Smooth muscle cell (in vitro differentiated cells): ENCODE measurements around the gene ADGRD1. TPM values are rescaled to one million over a fixed set of nuclear protein-coding genes. Genes with fewer than 3 reads are reported as not detected.

Experiments
- DNase-seq: peaks from one replicate; lab custom pipeline; 2025; ENCODE audit not compliant: unreplicated experiment; lab: John Stamatoyannopoulos, UW
- H2AFZ ChIP-seq: fragments of 200-600 bp; sonication (generic); 2 replicates; pipeline ENCODE4 v1.6.0; 2016; ENCODE audit warnings: antibody characterized with exemption, low read depth, mild to moderate bottlenecking
- H3F3A ChIP-seq: fragments of 200-600 bp; sonication (generic); 2 replicates; pipeline ENCODE4 v1.6.0; 2017; ENCODE audit warnings: antibody characterized with exemption, low read depth
- H3K27ac ChIP-seq: fragments of 200-600 bp; sonication (generic); 2 replicates; pipeline ENCODE4 v1.5.1; 2016; ENCODE audit warnings: low read depth, mild to moderate bottlenecking
- H3K27me3 ChIP-seq: fragments of 200-600 bp; sonication (generic); 2 replicates; pipeline ENCODE4 v1.6.1; 2016; ENCODE audit warnings: low read depth, mild to moderate bottlenecking
- H3K36me3 ChIP-seq: fragments of 200-600 bp; sonication (generic); 2 replicates; pipeline ENCODE4 v1.5.1; 2016; ENCODE audit warnings: low read depth
- H3K4me1 ChIP-seq: fragments of 200-600 bp; sonication (generic); 2 replicates; pipeline ENCODE4 v1.5.1; 2016; ENCODE audit warnings: low read depth
- H3K4me2 ChIP-seq: fragments of 200-600 bp; sonication (generic); 2 replicates; pipeline ENCODE4 v1.6.0; 2016; ENCODE audit warnings: mild to moderate bottlenecking
- H3K4me3 ChIP-seq: fragments of 200-600 bp; sonication (generic); 2 replicates; pipeline ENCODE4 v1.5.1; 2016; ENCODE audit warnings: mild to moderate bottlenecking
- H3K79me2 ChIP-seq: fragments of 200-600 bp; sonication (generic); 2 replicates; pipeline ENCODE4 v1.6.0; 2016; ENCODE audit warnings: low read depth, mild to moderate bottlenecking
- H3K9ac ChIP-seq: fragments of 200-600 bp; sonication (generic); 2 replicates; pipeline ENCODE4 v1.6.0; 2016; ENCODE audit warnings: low read depth
- H3K9me3 ChIP-seq: fragments of 200-600 bp; sonication (generic); replicated peaks from 2 replicates; pipeline ENCODE4 v1.5.1; 2016; ENCODE audit warnings: low read depth
- H4K20me1 ChIP-seq: fragments of 200-600 bp; sonication (generic); 2 replicates; pipeline ENCODE4 v1.6.0; 2016; ENCODE audit warnings: low read depth
- WGBS: methylation state at CpG from one replicate; pipeline ENCODE4 v1.1.7; 2016; ENCODE audit warnings: low lambda C conversion rate; 5-methylcytosine and 5-hydroxymethylcytosine counted together
- polyA plus RNA-seq: library from polyadenylated mRNA; unstranded; fragments of >200 nt; fragmentation: Nextera tagmentation; extraction: Ambion mirVana; gene quantifications from 2 replicates; pipeline ENCODE4 v1.2.1, GENCODE V29; 2016
- total RNA-seq: library from RNA; depleted of rRNA; stranded (reverse); fragments of >200 nt; gene quantifications from 2 replicates; pipeline ENCODE4 v1.2.3, GENCODE V29; 2014
- TF ChIP-seq, protein P1 (sequence below): fragments of 200-600 bp; sonication (generic); IDR thresholded peaks from 2 replicates; pipeline ENCODE4 v1.5.1; 2017; ENCODE audit warnings: borderline replicate concordance, mild to moderate bottlenecking, antibody characterized with exemption; ENCODE audit not compliant: insufficient read depth, poor library complexity, severe bottlenecking

The ADGRD1 gene
- total and polyA plus RNA-seq, 2 experiments from 2014 or later, result 0.14 TPM; not detected in 1

GRCh38 chr12:131007031-131007739 is 53.5 kb downstream of the ADGRD1 start:
- Histone ChIP-seq H3K79me2 (no peaks in the 10 kb centered on the region), H3K9me3 (no peaks in the 10 kb centered on the region), H3K4me2 (no peak overlapping the region), H3K27ac (no peak overlapping the region), H3K36me3 (no peaks in the 10 kb centered on the region), H3K4me1 (peaks cover 16% of the 10 kb centered on the region), H3F3A (no peaks in the 10 kb centered on the region), H2AFZ (no peak overlapping the region), H3K4me3 (no peak overlapping the region), H3K9ac (no peak overlapping the region), H4K20me1 (no peaks in the 10 kb centered on the region), H3K27me3 (no peaks in the 10 kb centered on the region)
- TF ChIP-seq, protein P1, sequence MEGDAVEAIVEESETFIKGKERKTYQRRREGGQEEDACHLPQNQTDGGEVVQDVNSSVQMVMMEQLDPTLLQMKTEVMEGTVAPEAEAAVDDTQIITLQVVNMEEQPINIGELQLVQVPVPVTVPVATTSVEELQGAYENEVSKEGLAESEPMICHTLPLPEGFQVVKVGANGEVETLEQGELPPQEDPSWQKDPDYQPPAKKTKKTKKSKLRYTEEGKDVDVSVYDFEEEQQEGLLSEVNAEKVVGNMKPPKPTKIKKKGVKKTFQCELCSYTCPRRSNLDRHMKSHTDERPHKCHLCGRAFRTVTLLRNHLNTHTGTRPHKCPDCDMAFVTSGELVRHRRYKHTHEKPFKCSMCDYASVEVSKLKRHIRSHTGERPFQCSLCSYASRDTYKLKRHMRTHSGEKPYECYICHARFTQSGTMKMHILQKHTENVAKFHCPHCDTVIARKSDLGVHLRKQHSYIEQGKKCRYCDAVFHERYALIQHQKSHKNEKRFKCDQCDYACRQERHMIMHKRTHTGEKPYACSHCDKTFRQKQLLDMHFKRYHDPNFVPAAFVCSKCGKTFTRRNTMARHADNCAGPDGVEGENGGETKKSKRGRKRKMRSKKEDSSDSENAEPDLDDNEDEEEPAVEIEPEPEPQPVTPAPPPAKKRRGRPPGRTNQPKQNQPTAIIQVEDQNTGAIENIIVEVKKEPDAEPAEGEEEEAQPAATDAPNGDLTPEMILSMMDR, result no peak
- DNase-seq, result no peak
- WGBS, result 62% methylated on average over 20 of the region's 20 CpGs

GRCh38 chr12:131007740-131008117 is 54.0 kb downstream of the ADGRD1 start:
- Histone ChIP-seq H3K4me3 (no peak overlapping the region), H3K79me2 (no peaks in the 10 kb centered on the region), H3K27me3 (no peaks in the 10 kb centered on the region), H3K27ac (no peak overlapping the region), H2AFZ (no peak overlapping the region), H3K9me3 (no peaks in the 10 kb centered on the region), H3F3A (no peaks in the 10 kb centered on the region), H3K4me2 (no peak overlapping the region), H3K36me3 (no peaks in the 10 kb centered on the region), H4K20me1 (no peaks in the 10 kb centered on the region), H3K9ac (no peak overlapping the region), H3K4me1 (peaks cover 15% of the 10 kb centered on the region)
- TF ChIP-seq, protein P1, result no peak
- 84% methylated on average over 3 of the region's 3 CpGs for WGBS
- DNase-seq, result no peak

DNA sequence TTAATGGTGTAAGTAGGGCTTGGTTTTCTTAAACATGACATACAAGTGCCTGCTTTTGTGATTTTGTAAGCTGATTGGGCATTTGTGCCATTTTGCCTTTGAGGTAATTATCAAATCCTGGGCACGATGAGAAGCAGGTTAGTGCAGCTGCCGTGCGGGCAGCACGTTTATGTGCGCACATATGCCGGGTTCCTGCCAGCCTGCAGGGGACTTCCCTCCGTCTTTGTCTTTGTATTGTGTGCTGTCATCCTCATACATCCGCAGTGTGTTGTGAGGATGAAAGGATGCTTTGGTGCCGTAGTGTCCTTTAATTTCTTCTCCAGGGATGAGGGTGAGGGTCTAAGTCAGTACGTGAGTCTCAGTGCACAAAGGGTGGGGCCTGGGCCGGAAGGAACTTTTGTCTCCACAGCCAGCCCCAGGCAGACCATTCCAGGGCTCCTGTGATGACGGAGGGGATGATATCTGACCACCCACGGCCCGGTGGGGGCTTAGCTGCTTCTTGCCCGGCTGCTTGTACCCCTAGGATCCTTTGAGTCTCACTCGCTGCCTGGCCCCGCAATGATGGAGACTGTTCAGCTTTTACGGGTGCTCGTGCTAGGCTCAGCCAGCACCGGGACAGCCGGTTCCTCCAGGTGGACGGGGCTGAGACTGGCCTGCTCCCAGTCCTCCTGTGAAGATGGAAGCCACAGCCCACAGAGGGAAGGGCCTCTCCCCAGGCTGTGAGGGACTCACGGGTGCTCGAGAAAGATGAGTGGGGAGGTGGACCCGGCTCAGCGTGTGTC is 54.6 kb downstream of the ADGRD1 start:
- Histone ChIP-seq H3K27ac (no peak overlapping the region), H3K9me3 (no peaks in the 10 kb centered on the region), H3F3A (no peaks in the 10 kb centered on the region), H2AFZ (no peak overlapping the region), H3K27me3 (no peaks in the 10 kb centered on the region), H3K4me3 (no peak overlapping the region), H3K4me1 (peaks cover 9% of the 10 kb centered on the region), H3K79me2 (no peaks in the 10 kb centered on the region), H3K4me2 (no peak overlapping the region), H3K36me3 (no peaks in the 10 kb centered on the region), H4K20me1 (no peaks in the 10 kb centered on the region), H3K9ac (no peak overlapping the region)
- DNase-seq, result no peak
- 90% methylated on average over 26 of the region's 26 CpGs for WGBS
- TF ChIP-seq, protein P1, result no peak

- 97% methylated on average over 17 of the region's 17 CpGs for WGBS
- no peak overlapping the region for H3K27ac ChIP-seq
- TF ChIP-seq, protein P1, result no peak
- H3K9ac ChIP-seq, result no peak overlapping the region
- no peaks in the 10 kb centered on the region for H3K36me3 ChIP-seq
- H3F3A ChIP-seq, result no peaks in the 10 kb centered on the region
- DNase-seq, result no peak
- no peaks in the 10 kb centered on the region for H3K9me3 ChIP-seq
- H3K79me2 ChIP-seq, result no peaks in the 10 kb centered on the region
- no peaks in the 10 kb centered on the region for H4K20me1 ChIP-seq
- H3K4me2 ChIP-seq, result no peak overlapping the region
- no peak overlapping the region for H2AFZ ChIP-seq
- H3K27me3 ChIP-seq, result no peaks in the 10 kb centered on the region
- H3K4me1 ChIP-seq, result peaks cover 7% of the 10 kb centered on the region
- no peak overlapping the region for H3K4me3 ChIP-seq
Measured at GRCh38 chr12:131008913-131009270, 55.2 kb downstream of the ADGRD1 start.
